WTC11 (cell line): Measurements from ENCODE around the gene PALB2. TPM values are rescaled to one million over a fixed set of nuclear protein-coding genes. Genes with fewer than 3 reads are reported as not detected.

Experiments
- ATAC-seq: fragments of 200-7000 bp; cut with Tn5 transposase; 2 replicates; pipeline ENCODE4 v1.10.0; 2021; ENCODE audit warnings: mild to moderate bottlenecking, moderate library complexity
- CTCF ChIA-PET: fragments of 300-600 bp; sonication (Branson Sonifier 250); formaldehyde crosslinking; loops from one replicate; lab custom pipeline; 2021; ENCODE audit warnings: antibody characterized with exemption; lab: Charles Lee
- POLR2A ChIA-PET: fragments of 350-600 bp; sonication (Branson Sonifier 250); formaldehyde crosslinking; loops from one replicate; lab custom pipeline; 2021; ENCODE audit warnings: antibody characterized with exemption; lab: Charles Lee
- DNase-seq: peaks from one replicate; pipeline ENCODE4 v3.0.0; 2021; ENCODE audit warnings: low spot score
- H3K27ac Mint-ChIP-seq: 2 replicates; pipeline ENCODE4 v1.8.0; 2021; ENCODE audit warnings: mixed read lengths
- H3K27me3 Mint-ChIP-seq: 2 replicates; pipeline ENCODE4 v1.8.0; 2021; ENCODE audit warnings: low read depth, mild to moderate bottlenecking, moderate library complexity, mixed read lengths
- H3K36me3 Mint-ChIP-seq: 2 replicates; pipeline ENCODE4 v1.8.0; 2021; ENCODE audit warnings: mixed read lengths
- H3K4me1 Mint-ChIP-seq: 2 replicates; pipeline ENCODE4 v1.8.0; 2022; ENCODE audit warnings: mixed read lengths
- H3K4me3 Mint-ChIP-seq: 2 replicates; pipeline ENCODE4 v1.8.0; 2021; ENCODE audit warnings: mild to moderate bottlenecking, moderate library complexity, mixed read lengths
- H3K9me3 Mint-ChIP-seq: 2 replicates; pipeline ENCODE4 v1.8.0; 2021; ENCODE audit warnings: mixed read lengths
- ATF1 ChIP-seq: sonication (generic); formaldehyde crosslinking; IDR thresholded peaks from 2 replicates; pipeline ENCODE4 v1.8.1; 2023; ENCODE audit warnings: mild to moderate bottlenecking, moderate library complexity, missing genetic modification reagents
- CREB1 ChIP-seq: sonication (generic); formaldehyde crosslinking; IDR thresholded peaks from 2 replicates; pipeline ENCODE4 v1.8.0; 2023; ENCODE audit warnings: mild to moderate bottlenecking, missing genetic modification reagents
- EMX1 ChIP-seq: fragments of 250-450 bp; sonication (Bioruptor Pico); IDR thresholded peaks from 2 replicates; pipeline ENCODE4 v1.8.0; 2021; ENCODE audit warnings: mild to moderate bottlenecking
- ETV6 ChIP-seq: sonication (generic); formaldehyde crosslinking; IDR thresholded peaks from 2 replicates; pipeline ENCODE4 v1.8.1; 2022; ENCODE audit warnings: mild to moderate bottlenecking, missing genetic modification reagents
- FOXP4 ChIP-seq: sonication (generic); formaldehyde crosslinking; IDR thresholded peaks from 2 replicates; pipeline ENCODE4 v1.8.0; 2022; ENCODE audit warnings: mild to moderate bottlenecking, missing genetic modification reagents
- GRHL2 ChIP-seq: fragments of 250-450 bp; sonication (Bioruptor Pico); IDR thresholded peaks from 2 replicates; pipeline ENCODE4 v1.8.0; 2022; ENCODE audit warnings: mild to moderate bottlenecking, moderate library complexity; ENCODE audit not compliant: insufficient replicate concordance, severe bottlenecking
- IRF2 ChIP-seq: sonication (generic); formaldehyde crosslinking; IDR thresholded peaks from 2 replicates; pipeline ENCODE4 v1.8.0; 2022; ENCODE audit warnings: low read depth, missing genetic modification reagents, borderline replicate concordance
- JUN ChIP-seq: sonication (generic); formaldehyde crosslinking; IDR thresholded peaks from 2 replicates; pipeline ENCODE4 v1.8.0; 2023; ENCODE audit warnings: mild to moderate bottlenecking, missing genetic modification reagents
- MAX ChIP-seq: sonication (generic); formaldehyde crosslinking; IDR thresholded peaks from 2 replicates; pipeline ENCODE4 v1.8.0; 2022; ENCODE audit warnings: mild to moderate bottlenecking, missing genetic modification reagents
- MYBL2 ChIP-seq: sonication (generic); formaldehyde crosslinking; IDR thresholded peaks from 2 replicates; pipeline ENCODE4 v1.8.1; 2023; ENCODE audit warnings: mild to moderate bottlenecking, moderate library complexity, missing genetic modification reagents
- NR1H2 ChIP-seq: sonication (generic); formaldehyde crosslinking; IDR thresholded peaks from 2 replicates; pipeline ENCODE4 v1.9.0; 2021; ENCODE audit warnings: mild to moderate bottlenecking, moderate library complexity, missing genetic modification reagents
- OVOL2 ChIP-seq: fragments of 250-450 bp; sonication (Bioruptor Pico); IDR thresholded peaks from 2 replicates; pipeline ENCODE4 v1.9.0; 2021; ENCODE audit warnings: mild to moderate bottlenecking, borderline replicate concordance
- SMAD4 ChIP-seq: sonication (generic); formaldehyde crosslinking; IDR thresholded peaks from 2 replicates; pipeline ENCODE4 v1.8.0; 2022; ENCODE audit warnings: mild to moderate bottlenecking, missing genetic modification reagents
- SOX15 ChIP-seq: fragments of 250-450 bp; sonication (Bioruptor Pico); IDR thresholded peaks from 2 replicates; pipeline ENCODE4 v1.9.0; 2021; ENCODE audit warnings: mild to moderate bottlenecking
- STAT6 ChIP-seq: sonication (generic); formaldehyde crosslinking; conservative IDR thresholded peaks from 2 replicates; pipeline ENCODE4 v1.8.1; 2023; ENCODE audit warnings: mild to moderate bottlenecking, low read depth, missing genetic modification reagents, moderate library complexity
- TEAD1 ChIP-seq: sonication (generic); formaldehyde crosslinking; IDR thresholded peaks from 2 replicates; pipeline ENCODE4 v1.8.0; 2022; ENCODE audit warnings: mild to moderate bottlenecking, missing genetic modification reagents
- TEAD4 ChIP-seq: sonication (generic); formaldehyde crosslinking; IDR thresholded peaks from 2 replicates; pipeline ENCODE4 v1.8.0; 2022; ENCODE audit warnings: mild to moderate bottlenecking, missing genetic modification reagents
- TP53 ChIP-seq: sonication (generic); formaldehyde crosslinking; IDR thresholded peaks from 2 replicates; pipeline ENCODE4 v1.8.1; 2023; ENCODE audit warnings: mild to moderate bottlenecking, missing genetic modification reagents
- USF2 ChIP-seq: sonication (generic); formaldehyde crosslinking; IDR thresholded peaks from 2 replicates; pipeline ENCODE4 v1.8.1; 2023; ENCODE audit warnings: mild to moderate bottlenecking, missing genetic modification reagents, moderate library complexity
- ZBTB21 ChIP-seq: sonication (generic); formaldehyde crosslinking; IDR thresholded peaks from 2 replicates; pipeline ENCODE4 v1.8.1; 2023; ENCODE audit warnings: mild to moderate bottlenecking, missing genetic modification reagents, borderline replicate concordance
- ZNF121 ChIP-seq: sonication (generic); formaldehyde crosslinking; IDR thresholded peaks from 2 replicates; pipeline ENCODE4 v1.8.0; 2023; ENCODE audit warnings: missing genetic modification reagents
- ZNF317 ChIP-seq: sonication (generic); formaldehyde crosslinking; IDR thresholded peaks from 2 replicates; pipeline ENCODE4 v1.8.1; 2023; ENCODE audit warnings: low read depth, mild to moderate bottlenecking, moderate library complexity, missing genetic modification reagents, borderline replicate concordance
- ZNF416 ChIP-seq: fragments of 250-450 bp; sonication (Bioruptor Pico); IDR thresholded peaks from 2 replicates; pipeline ENCODE4 v1.9.0; 2021; ENCODE audit warnings: mild to moderate bottlenecking, inconsistent platforms
- ZNF532 ChIP-seq: fragments of 250-450 bp; sonication (Bioruptor Pico); IDR thresholded peaks from 2 replicates; pipeline ENCODE4 v1.9.0; 2021; ENCODE audit warnings: mild to moderate bottlenecking, borderline replicate concordance
- ZNF671 ChIP-seq: fragments of 250-450 bp; sonication (Bioruptor Pico); IDR thresholded peaks from 2 replicates; pipeline ENCODE4 v1.8.0; 2021; ENCODE audit warnings: mild to moderate bottlenecking
- total RNA-seq: library from RNA; stranded (reverse); gene quantifications from 3 replicates; pipeline ENCODE4 v1.2.3, GENCODE V29; 2021

PALB2 gene
- total RNA-seq, 1 experiment from 2014 or later: 32.1 TPM

GRCh38 chr16:23579371-23579770, 61.7 kb downstream of the PALB2 start:
- ATAC-seq (no peak), DNase-seq (no peak)
- H3K9me3 Mint-ChIP-seq: no peaks in the 10 kb centered on the region
- peaks cover 44% of the 10 kb centered on the region for H3K36me3 Mint-ChIP-seq
- no peak overlapping the region for H3K27ac Mint-ChIP-seq
- H3K4me3 Mint-ChIP-seq: no peak overlapping the region
- CTCF ChIA-PET: no interaction called here
- TF ChIP-seq STAT6 (no peak), NR1H2 (CRISPR knock-in tag) (no peak), GRHL2 (no peak), ZNF317 (CRISPR knock-in tag) (no peak), CREB1 (CRISPR knock-in tag) (no peak), ZNF671 (no peak)
- H3K4me1 Mint-ChIP-seq: no peaks in the 10 kb centered on the region
- POLR2A ChIA-PET: no interaction called here
- H3K27me3 Mint-ChIP-seq: no peaks in the 10 kb centered on the region

GRCh38 chr16:23578101-23578830, 62.8 kb downstream of the PALB2 start:
- DNase-seq: no peak

More at GRCh38 chr16:23578101-23578830, 62.8 kb downstream of the PALB2 start:
- H3K27me3 Mint-ChIP-seq: no peaks in the 10 kb centered on the region
- TF ChIP-seq ZNF532 (CRISPR knock-in tag) (no peak), SMAD4 (CRISPR knock-in tag) (no peak), TEAD1 (CRISPR knock-in tag) (no peak), ZNF121 (CRISPR knock-in tag) (no peak), EMX1 (no peak), ZNF416 (CRISPR knock-in tag) (no peak), OVOL2 (CRISPR knock-in tag) (no peak), ETV6 (no peak), IRF2 (CRISPR knock-in tag) (no peak), MYBL2 (no peak), TP53 (no peak), ATF1 (CRISPR knock-in tag) (no peak), MAX (CRISPR knock-in tag) (no peak), SOX15 (CRISPR knock-in tag) (no peak), ZBTB21 (CRISPR knock-in tag) (no peak), TEAD4 (no peak), FOXP4 (CRISPR knock-in tag) (no peak), USF2 (CRISPR knock-in tag) (no peak), JUN (CRISPR knock-in tag) (no peak)
- no peak overlapping the region for H3K27ac Mint-ChIP-seq
- no peak overlapping the region for H3K4me3 Mint-ChIP-seq
- H3K9me3 Mint-ChIP-seq: no peaks in the 10 kb centered on the region
- POLR2A ChIA-PET: no interaction called here
- no peaks in the 10 kb centered on the region for H3K4me1 Mint-ChIP-seq
- CTCF ChIA-PET: interaction anchor here (1.1 to 1.9 kb wide), 2 partner anchors 18 to 21 kb away, joined by 3 to 4 read pairs; partner anchors contain the start of genes EARS2, NDUFAB1 and UBFD1
- H3K36me3 Mint-ChIP-seq: peaks cover 43% of the 10 kb centered on the region
- ATAC-seq: no peak
